Measurements from ENCODE around the gene SMS. TPM values are rescaled to one million over a fixed set of nuclear protein-coding genes. Genes with fewer than 3 reads are reported as not detected.
A peak's percentile ranks its signal among the peaks of the same experiment; 100 is the strongest.

SMS gene
- total RNA-seq, 4 donors from 2014 or later, result 32.4 to 95.4 (median 43.8) TPM

DNA sequence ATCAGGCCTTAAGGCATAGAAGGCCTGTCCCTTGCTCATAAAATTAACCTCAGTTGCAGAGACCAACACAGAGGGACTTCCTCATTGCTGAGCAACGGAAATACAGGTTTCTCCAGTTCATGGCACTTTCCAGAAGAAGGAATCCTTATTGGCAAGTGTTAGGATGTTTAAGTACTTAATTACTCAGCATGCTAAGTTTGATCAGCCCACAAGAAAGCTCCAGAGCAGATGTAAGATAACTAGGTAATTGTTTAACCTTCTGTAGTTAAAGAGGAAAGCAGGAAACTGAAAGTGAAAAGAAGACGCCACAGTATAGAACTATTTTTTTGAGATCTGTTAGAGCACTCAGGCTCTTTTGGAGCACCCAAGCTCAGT lies 33.5 kb downstream of the SMS start:
- no peak for DNase-seq
- 16 to 38% methylated on average over 1 to 2 of the region's 2 CpGs for WGBS, 2 donors (ENCODE audit: low coverage in 1 of 2)
- H3K9me3 ChIP-seq, result no peaks in the 10 kb centered on the region
- H3K36me3 ChIP-seq, result no peaks in the 10 kb centered on the region
- in situ Hi-C loops (cut with MboI; ENCODE audit: low pct_ligation_motif_present in 1 of 4, low pct_unique_long_range_greater_than_20kb in 1 of 4, low sequenced_read_pairs in 3 of 4) (no loop called here), intact Hi-C loops (cut with DNase I; ENCODE audit: low total_unique reads) (no loop called here)
- peak overlapping the region; percentile 63 to 79 (median 70) for H3K27ac ChIP-seq
- no peak for TF ChIP-seq POLR2AphosphoS5 (IDR thresholded peaks at IDR 0.05)
- TF ChIP-seq, protein P1, sequence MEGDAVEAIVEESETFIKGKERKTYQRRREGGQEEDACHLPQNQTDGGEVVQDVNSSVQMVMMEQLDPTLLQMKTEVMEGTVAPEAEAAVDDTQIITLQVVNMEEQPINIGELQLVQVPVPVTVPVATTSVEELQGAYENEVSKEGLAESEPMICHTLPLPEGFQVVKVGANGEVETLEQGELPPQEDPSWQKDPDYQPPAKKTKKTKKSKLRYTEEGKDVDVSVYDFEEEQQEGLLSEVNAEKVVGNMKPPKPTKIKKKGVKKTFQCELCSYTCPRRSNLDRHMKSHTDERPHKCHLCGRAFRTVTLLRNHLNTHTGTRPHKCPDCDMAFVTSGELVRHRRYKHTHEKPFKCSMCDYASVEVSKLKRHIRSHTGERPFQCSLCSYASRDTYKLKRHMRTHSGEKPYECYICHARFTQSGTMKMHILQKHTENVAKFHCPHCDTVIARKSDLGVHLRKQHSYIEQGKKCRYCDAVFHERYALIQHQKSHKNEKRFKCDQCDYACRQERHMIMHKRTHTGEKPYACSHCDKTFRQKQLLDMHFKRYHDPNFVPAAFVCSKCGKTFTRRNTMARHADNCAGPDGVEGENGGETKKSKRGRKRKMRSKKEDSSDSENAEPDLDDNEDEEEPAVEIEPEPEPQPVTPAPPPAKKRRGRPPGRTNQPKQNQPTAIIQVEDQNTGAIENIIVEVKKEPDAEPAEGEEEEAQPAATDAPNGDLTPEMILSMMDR (IDR thresholded peaks at IDR 0.05), result no peak
- H3K4me3 ChIP-seq, result no peak overlapping the region
- peaks cover 0 to 24% (median 0%) of the 10 kb centered on the region in 4 donors for H3K4me1 ChIP-seq
- no peaks in the 10 kb centered on the region for H3K27me3 ChIP-seq

DNA sequence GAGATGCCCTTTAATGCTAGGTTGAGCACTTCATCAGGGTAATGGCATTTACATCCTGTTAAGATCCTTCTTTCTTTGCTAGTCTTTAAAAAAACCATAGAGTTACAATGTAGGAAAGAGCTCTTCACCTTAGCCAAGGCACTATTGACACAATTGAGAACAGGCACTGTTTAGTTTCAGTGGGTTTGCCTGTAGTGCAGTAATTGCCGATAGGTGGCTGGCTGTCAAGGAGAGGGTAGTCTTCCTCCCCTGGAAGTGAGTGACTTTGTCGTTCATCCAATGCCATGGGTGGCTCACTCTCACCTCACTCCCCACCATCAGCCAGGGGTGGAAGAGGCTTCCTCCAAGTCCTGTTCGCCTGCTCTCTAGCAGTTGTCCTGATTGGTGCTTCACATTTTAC lies 34.7 kb downstream of the SMS start:
- no peaks in the 10 kb centered on the region for H3K27me3 ChIP-seq
- TF ChIP-seq POLR2AphosphoS5 (IDR thresholded peaks at IDR 0.05), result no peak
- TF ChIP-seq POLR2A (IDR thresholded peaks at IDR 0.05), result no peak
- TF ChIP-seq, protein P1 (IDR thresholded peaks at IDR 0.05), result no peak
- 74% methylated on average over 3 of the region's 3 CpGs; no CpG with 5 or more reads in 1 of the 2 donors for WGBS, 2 donors (ENCODE audit: low coverage in 1 of 2)
- H3K27ac ChIP-seq, result peak overlapping the region; percentile 26 to 79 (median 50)
- in situ Hi-C loops (cut with MboI; ENCODE audit: low pct_ligation_motif_present in 1 of 4, low pct_unique_long_range_greater_than_20kb in 1 of 4, low sequenced_read_pairs in 3 of 4), result no loop called here
- H3K4me3 ChIP-seq, result no peak overlapping the region
- no peak for DNase-seq
- intact Hi-C loops (cut with DNase I; ENCODE audit: low total_unique reads), result no loop called here
- H3K36me3 ChIP-seq, result no peaks in the 10 kb centered on the region
- peaks cover 0 to 24% (median 0%) of the 10 kb centered on the region in 4 donors for H3K4me1 ChIP-seq
- H3K9me3 ChIP-seq, result no peaks in the 10 kb centered on the region

DNA sequence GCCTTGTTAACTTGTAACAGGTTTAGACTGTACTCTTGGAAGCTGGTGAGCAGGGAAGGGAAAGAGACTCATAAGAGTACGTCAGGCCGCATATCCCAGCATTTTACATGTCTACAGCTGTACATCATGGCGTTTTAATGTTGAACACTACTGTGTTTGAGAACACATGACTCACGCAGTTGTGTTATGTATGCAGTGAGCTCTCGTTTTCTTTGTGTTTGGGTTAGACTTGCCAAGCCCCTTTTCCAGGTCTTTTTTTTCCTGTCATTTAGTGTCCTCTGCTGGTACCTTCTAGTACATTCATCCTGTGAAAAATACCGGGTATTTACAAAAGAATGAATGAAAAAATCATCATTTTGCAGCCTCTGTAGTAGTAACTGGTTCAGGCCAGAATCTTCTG lies 35.3 kb downstream of the SMS start:
- in situ Hi-C loops (cut with MboI; ENCODE audit: low pct_ligation_motif_present in 1 of 4, low pct_unique_long_range_greater_than_20kb in 1 of 4, low sequenced_read_pairs in 3 of 4) (no loop called here), intact Hi-C loops (cut with DNase I; ENCODE audit: low total_unique reads) (no loop called here)
- no peaks in the 10 kb centered on the region for H3K9me3 ChIP-seq
- TF ChIP-seq, protein P1 (IDR thresholded peaks at IDR 0.05), result peak; percentile 18 to 34 (median 20)
- TF ChIP-seq POLR2A (IDR thresholded peaks at IDR 0.05), result no peak
- no peak overlapping the region for H3K4me3 ChIP-seq
- H3K27me3 ChIP-seq, result no peaks in the 10 kb centered on the region
- peaks cover 0 to 24% (median 0%) of the 10 kb centered on the region in 4 donors for H3K4me1 ChIP-seq
- peak overlapping the region; percentile 26 to 79 (median 50) for H3K27ac ChIP-seq
- H3K36me3 ChIP-seq, result no peaks in the 10 kb centered on the region
- WGBS, 2 donors (ENCODE audit: low coverage in 1 of 2), result 41 to 83% methylated on average over 2 to 6 of the region's 6 CpGs
- DNase-seq, result no peak

DNA sequence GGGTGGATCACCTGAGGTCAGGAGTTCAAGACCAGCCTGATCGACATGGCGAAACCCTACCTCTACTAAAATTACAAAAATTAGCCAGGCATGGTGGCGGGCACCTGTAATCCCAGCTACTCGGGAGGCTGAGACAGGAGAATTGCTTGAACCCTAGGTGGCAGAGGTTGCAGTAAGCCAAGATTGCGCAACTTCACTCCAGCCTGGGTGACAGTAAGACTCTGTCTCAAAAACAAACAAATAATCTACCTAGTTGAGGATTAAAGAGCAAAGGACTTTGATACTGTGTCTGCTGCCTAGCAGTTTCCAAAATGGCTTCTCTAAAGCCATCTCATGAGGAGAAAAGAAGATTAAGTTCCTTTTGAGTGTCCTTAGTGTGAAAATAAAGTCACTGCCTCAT lies 37.8 kb downstream of the SMS start:
- no peak for DNase-seq
- intact Hi-C loops (cut with DNase I; ENCODE audit: low total_unique reads), result no loop called here
- Histone ChIP-seq H3K27ac (no peak overlapping the region), H3K4me1 (peaks cover 0 to 18% (median 0%) of the 10 kb centered on the region in 4 donors), H3K27me3 (no peaks in the 10 kb centered on the region), H3K9me3 (no peaks in the 10 kb centered on the region), H3K4me3 (no peak overlapping the region), H3K36me3 (no peaks in the 10 kb centered on the region)
- TF ChIP-seq POLR2A (IDR thresholded peaks at IDR 0.05), result no peak
- TF ChIP-seq, protein P1 (IDR thresholded peaks at IDR 0.05), result no peak
- TF ChIP-seq EP300 (IDR thresholded peaks at IDR 0.05; ENCODE audit: low read depth), result no peak
- TF ChIP-seq POLR2AphosphoS5 (IDR thresholded peaks at IDR 0.05), result no peak
- in situ Hi-C loops (cut with MboI; ENCODE audit: low pct_ligation_motif_present in 1 of 4, low pct_unique_long_range_greater_than_20kb in 1 of 4, low sequenced_read_pairs in 3 of 4), result no loop called here
- WGBS, 2 donors (ENCODE audit: low coverage in 1 of 2), result 86% methylated on average over 5 of the region's 5 CpGs; no CpG with 5 or more reads in 1 of the 2 donors

Data from transverse colon (tissue), 4 donors.